IMR-90 (cell line): ENCODE measurements around the gene CHRNA1. TPM values are rescaled to one million over a fixed set of nuclear protein-coding genes. Genes with fewer than 3 reads are reported as not detected.

Experiments
- ATAC-seq: fragments of 200-7000 bp; cut with Tn5 transposase; 2 replicates; pipeline ENCODE4 v1.9.1; 2020; ENCODE audit warnings: low read depth, mild to moderate bottlenecking, moderate library complexity
- BruUV-seq: library from RNA; stranded (reverse); fragments of 400-500 nt; replicated peaks from 2 replicates; lab custom pipeline; 2021; lab: Mats Ljungman, UMichigan
- CTCF ChIA-PET: fragments of 300-600 bp; formaldehyde crosslinking; extraction: SDS; loops from one replicate; lab custom pipeline; 2021; ENCODE audit warnings: antibody characterized with exemption; lab: Yijun Ruan, JAX
- POLR2A ChIA-PET: fragments of 300-600 bp; sonication (Branson Sonifier 250); formaldehyde crosslinking; loops from one replicate; lab custom pipeline; 2022; ENCODE audit warnings: antibody characterized with exemption; ENCODE audit not compliant: unreplicated experiment; lab: Charles Lee
- DNase-seq: peaks from one replicate; pipeline ENCODE4 v3.0.0; 2013
- H2AFZ ChIP-seq: replicated peaks from 2 replicates; pipeline ENCODE3; 2013; ENCODE audit warnings: low read length, mild to moderate bottlenecking; ENCODE audit not compliant: poor library complexity
- H2AK5ac ChIP-seq: 2 replicates; pipeline ENCODE4 v1.6.1; 2013; ENCODE audit warnings: low read depth, low read length, inconsistent platforms
- H2AK9ac ChIP-seq: replicated peaks from 2 replicates; pipeline ENCODE3; 2013; ENCODE audit warnings: mild to moderate bottlenecking, low read depth, low read length, moderate library complexity; ENCODE audit not compliant: poor library complexity
- H2BK120ac ChIP-seq: 2 replicates; pipeline ENCODE4 v1.6.1; 2013; ENCODE audit warnings: low read depth, low read length, inconsistent platforms
- H2BK15ac ChIP-seq: 3 replicates; pipeline ENCODE4 v1.6.1; 2013; ENCODE audit warnings: low read depth, low read length, inconsistent platforms
- H2BK20ac ChIP-seq: 2 replicates; pipeline ENCODE4 v1.6.1; 2013; ENCODE audit warnings: low read depth, mild to moderate bottlenecking, inconsistent platforms, low read length, moderate library complexity
- H2BK5ac ChIP-seq: 2 replicates; pipeline ENCODE4 v1.6.1; 2013; ENCODE audit warnings: mild to moderate bottlenecking, low read depth, low read length, inconsistent platforms; ENCODE audit not compliant: poor library complexity, severe bottlenecking
- H3K14ac ChIP-seq: replicated peaks from 2 replicates; pipeline ENCODE4 v1.6.1; 2013; ENCODE audit warnings: low read depth, low read length, inconsistent platforms
- H3K18ac ChIP-seq: 2 replicates; pipeline ENCODE4 v1.6.1; 2013; ENCODE audit warnings: low read depth, low read length, control low read depth
- H3K23ac ChIP-seq: 2 replicates; pipeline ENCODE4 v1.6.1; 2013; ENCODE audit warnings: low read depth, low read length, inconsistent platforms
- H3K27ac ChIP-seq: 2 replicates; pipeline ENCODE4 v1.5.1; 2013; ENCODE audit warnings: mild to moderate bottlenecking, control low read depth, low read length; ENCODE audit not compliant: insufficient read depth
- H3K27me3 ChIP-seq: 2 replicates; pipeline ENCODE4 v1.6.1; 2013; ENCODE audit warnings: low read length; ENCODE audit not compliant: control insufficient read depth, insufficient read depth
- H3K36me3 ChIP-seq: 2 replicates; pipeline ENCODE4 v1.6.1; 2013; ENCODE audit warnings: low read length, mixed read lengths; ENCODE audit not compliant: control insufficient read depth, insufficient read depth
- H3K4ac ChIP-seq: 2 replicates; pipeline ENCODE4 v1.6.1; 2013; ENCODE audit warnings: low read depth, low read length, inconsistent platforms
- H3K4me1 ChIP-seq: 2 replicates; pipeline ENCODE4 v1.6.1; 2013; ENCODE audit warnings: low read length, mixed read lengths; ENCODE audit not compliant: control insufficient read depth, insufficient read depth
- H3K4me2 ChIP-seq: 2 replicates; pipeline ENCODE4 v1.6.1; 2013; ENCODE audit warnings: low read depth, mild to moderate bottlenecking, control low read depth, low read length, moderate library complexity
- H3K4me3 ChIP-seq: 2 replicates; pipeline ENCODE4 v1.5.1; 2013; ENCODE audit warnings: low read depth, mild to moderate bottlenecking, control low read depth, low read length, moderate library complexity; ENCODE audit not compliant: insufficient read depth
- H3K56ac ChIP-seq: 2 replicates; pipeline ENCODE4 v1.6.1; 2013; ENCODE audit warnings: low read length, inconsistent platforms; ENCODE audit not compliant: insufficient read depth; ENCODE audit errors: extremely low read depth
- H3K79me1 ChIP-seq, 2 experiments: 2 replicates each; pipeline ENCODE4 v1.6.1; 2013; ENCODE audit warnings: low read length in 2 of 2, inconsistent platforms in 1 of 2, low read depth in 1 of 2
- H3K9ac ChIP-seq: 2 replicates; pipeline ENCODE4 v1.6.1; 2013; ENCODE audit warnings: low read depth, low read length, control low read depth
- H3K9me1 ChIP-seq: 2 replicates; pipeline ENCODE4 v1.6.1; 2013; ENCODE audit warnings: low read length, inconsistent platforms; ENCODE audit not compliant: insufficient read depth
- H3K9me3 ChIP-seq: 2 replicates; pipeline ENCODE4 v1.6.1; 2013; ENCODE audit warnings: low read length; ENCODE audit not compliant: control insufficient read depth, insufficient read depth
- H4K20me1 ChIP-seq: 2 replicates; pipeline ENCODE4 v1.6.1; 2013; ENCODE audit warnings: low read length, inconsistent platforms; ENCODE audit not compliant: insufficient read depth
- H4K5ac ChIP-seq: 2 replicates; pipeline ENCODE4 v1.6.1; 2013; ENCODE audit warnings: mild to moderate bottlenecking, low read depth, low read length, control low read depth
- H4K8ac ChIP-seq, 2 experiments: 2 replicates each; pipeline ENCODE4 v1.6.1; 2013; ENCODE audit warnings: low read depth in 2 of 2, low read length in 2 of 2, control low read depth in 1 of 2, inconsistent platforms in 1 of 2
- H4K91ac ChIP-seq: 2 replicates; pipeline ENCODE4 v1.6.1; 2013; ENCODE audit warnings: low read depth, low read length, inconsistent platforms; ENCODE audit not compliant: insufficient read depth
- MAFK ChIP-seq: IDR thresholded peaks from 2 replicates; pipeline ENCODE4 v1.6.1; 2012; ENCODE audit warnings: low read depth, low read length, improper control_type of control experiment
- MAZ ChIP-seq: IDR thresholded peaks from 2 replicates; pipeline ENCODE4 v1.6.1; 2012; ENCODE audit warnings: low read depth, mild to moderate bottlenecking, low read length, improper control_type of control experiment, moderate library complexity, borderline replicate concordance
- MXI1 ChIP-seq: IDR thresholded peaks from 2 replicates; pipeline ENCODE4 v1.6.1; 2012; ENCODE audit warnings: low read depth, mild to moderate bottlenecking, low read length, moderate library complexity, borderline replicate concordance
- NFE2L2 ChIP-seq: fragments of 150-350 bp; IDR thresholded peaks from 2 replicates; pipeline ENCODE4 v1.6.1; 2016; ENCODE audit warnings: low read depth, mild to moderate bottlenecking, low read length
- POLR2A ChIP-seq: IDR thresholded peaks from 2 replicates; pipeline ENCODE4 v1.6.1; 2012; ENCODE audit warnings: mild to moderate bottlenecking, low read depth, low read length
- RAD21 ChIP-seq: IDR thresholded peaks from 2 replicates; pipeline ENCODE4 v1.6.1; 2012; ENCODE audit warnings: low read length, improper control_type of control experiment
- RCOR1 ChIP-seq: IDR thresholded peaks from 2 replicates; pipeline ENCODE4 v1.6.1; 2012; ENCODE audit warnings: mild to moderate bottlenecking, low read length, improper control_type of control experiment; ENCODE audit not compliant: insufficient replicate concordance
- RFX5 ChIP-seq: IDR thresholded peaks from 2 replicates; pipeline ENCODE4 v1.8.0; 2012; ENCODE audit warnings: low read depth, mild to moderate bottlenecking, low read length, moderate library complexity
- SMC3 ChIP-seq: fragments of 150-350 bp; IDR thresholded peaks from 2 replicates; pipeline ENCODE4 v1.6.1; 2016; ENCODE audit warnings: low read depth, mild to moderate bottlenecking, antibody characterized with exemption, low read length, moderate library complexity
- WGBS, 2 experiments: methylation state at CpG; one replicate each; pipeline versions ENCODE4 v1.1.5 to v1.1.7; 2013; ENCODE audit warnings: missing lambda C conversion rate in 2 of 2; ENCODE audit not compliant: insufficient read length in 1 of 2; ENCODE audit errors: extremely low coverage in 2 of 2; 5-methylcytosine and 5-hydroxymethylcytosine counted together
- dilution Hi-C: fragments of 300-500 bp; cut with HindIII; formaldehyde crosslinking; loops from one replicate; pipeline ENCODE4 v1.14.3; 2018; ENCODE audit warnings: low sequenced_read_pairs; ENCODE audit not compliant: unreplicated experiment
- in situ Hi-C: fragments of 300-500 bp; cut with MboI; formaldehyde crosslinking; loops from 3 replicates; pipeline ENCODE4 v1.14.3; 2019; ENCODE audit warnings: low sequenced_read_pairs, inconsistent platforms, mixed read lengths
- intact Hi-C: fragments of 100-400 bp; cut with micrococcal nuclease; formaldehyde crosslinking; loops from 2 replicates; pipeline ENCODE4 v1.10.0; 2022
- polyA plus RNA-seq, 3 experiments: library from polyadenylated mRNA; depleted of rRNA; stranded (reverse); fragments of >200 nt; gene quantifications; 2 replicates each; pipeline ENCODE4 v1.2.3, GENCODE V29; 2012; ENCODE audit warnings: low replicate concordance in 1 of 3
- total RNA-seq: library from RNA; depleted of rRNA; stranded (reverse); fragments of >200 nt; gene quantifications from 2 replicates; pipeline ENCODE4 v1.2.3, GENCODE V29; 2012
- TF ChIP-seq, protein P1 (sequence below): fragments of 150-350 bp; IDR thresholded peaks from 2 replicates; pipeline ENCODE4 v1.6.1; 2017; ENCODE audit warnings: mild to moderate bottlenecking, antibody characterized with exemption, low read length, low read depth
- TF ChIP-seq, protein P2 (sequence below): fragments of 150-350 bp; IDR thresholded peaks from 2 replicates; pipeline ENCODE4 v1.6.1; 2016; ENCODE audit warnings: low read depth, mild to moderate bottlenecking, low read length, moderate library complexity, borderline replicate concordance

CHRNA1 gene
- total and polyA plus RNA-seq, 2 of the 4 experiments (the other 2 are of a cell fraction) = 0.75 to 0.90 TPM

GRCh38 chr2:174768557-174768956, 4.3 kb upstream of the CHRNA1 start:
- peaks cover 23% of the 10 kb centered on the region for H3K9me1 ChIP-seq
- no peak overlapping the region for H2BK5ac ChIP-seq
- H2AK9ac ChIP-seq = no peak overlapping the region
- no TSS peak for BruUV-seq
- DNase-seq = no peak
- WGBS, 2 experiments = 75% methylated on average over 6 of the region's 9 CpGs; no CpG with 5 or more reads in 1 of the 2 experiments
- CTCF ChIA-PET = interaction anchor here (0.6 to 0.8 kb wide), 2 partner anchors 19 to 217 kb away, joined by 3 read pairs; no protein-coding TSS in a partner anchor
- peak overlapping the region; percentile 47; the same call in 2 of the 3 replicates for H2BK15ac ChIP-seq
- TF ChIP-seq RCOR1 (no peak), RAD21 (no peak), MXI1 (no peak), RFX5 (no peak), POLR2A (no peak), MAZ (no peak), SMC3 (no peak), MAFK (no peak), NFE2L2 (no peak)
- TF ChIP-seq, protein P1, sequence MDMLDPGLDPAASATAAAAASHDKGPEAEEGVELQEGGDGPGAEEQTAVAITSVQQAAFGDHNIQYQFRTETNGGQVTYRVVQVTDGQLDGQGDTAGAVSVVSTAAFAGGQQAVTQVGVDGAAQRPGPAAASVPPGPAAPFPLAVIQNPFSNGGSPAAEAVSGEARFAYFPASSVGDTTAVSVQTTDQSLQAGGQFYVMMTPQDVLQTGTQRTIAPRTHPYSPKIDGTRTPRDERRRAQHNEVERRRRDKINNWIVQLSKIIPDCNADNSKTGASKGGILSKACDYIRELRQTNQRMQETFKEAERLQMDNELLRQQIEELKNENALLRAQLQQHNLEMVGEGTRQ = no peak
- TF ChIP-seq, protein P2, sequence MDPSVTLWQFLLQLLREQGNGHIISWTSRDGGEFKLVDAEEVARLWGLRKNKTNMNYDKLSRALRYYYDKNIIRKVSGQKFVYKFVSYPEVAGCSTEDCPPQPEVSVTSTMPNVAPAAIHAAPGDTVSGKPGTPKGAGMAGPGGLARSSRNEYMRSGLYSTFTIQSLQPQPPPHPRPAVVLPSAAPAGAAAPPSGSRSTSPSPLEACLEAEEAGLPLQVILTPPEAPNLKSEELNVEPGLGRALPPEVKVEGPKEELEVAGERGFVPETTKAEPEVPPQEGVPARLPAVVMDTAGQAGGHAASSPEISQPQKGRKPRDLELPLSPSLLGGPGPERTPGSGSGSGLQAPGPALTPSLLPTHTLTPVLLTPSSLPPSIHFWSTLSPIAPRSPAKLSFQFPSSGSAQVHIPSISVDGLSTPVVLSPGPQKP = no peak
- H3K79me1 ChIP-seq = 0 out of 4 replicates have a peak, but pooled peaks cover 0 to 4% of the 10 kb centered on the region in 2 experiments
- no peak overlapping the region for H3K4me2 ChIP-seq
- dilution Hi-C loops (loop anchor here (25.0 kb wide), 1 partner anchor 219 kb away; no protein-coding TSS in a partner anchor), intact Hi-C loops (no loop called here), in situ Hi-C loops (no loop called here)
- H3K4me1 ChIP-seq = peaks cover 25% of the 10 kb centered on the region
- H2BK20ac ChIP-seq = peak overlapping the region; percentile 78
- no peak overlapping the region for H3K4me3 ChIP-seq
- H3K9ac ChIP-seq = no peak overlapping the region
- H2AK5ac ChIP-seq = peak overlapping the region; percentile 13; the same call in 1 of the 2 replicates
- H3K36me3 ChIP-seq = no peaks in the 10 kb centered on the region
- H3K14ac ChIP-seq = peak overlapping the region; percentile 23; the same call in 1 of the 2 replicates
- POLR2A ChIA-PET = no interaction called here
- H3K18ac ChIP-seq = no peak overlapping the region
- H4K20me1 ChIP-seq = no peaks in the 10 kb centered on the region
- H3K56ac ChIP-seq = no peak overlapping the region
- H3K4ac ChIP-seq = peak overlapping the region; percentile 73
- H4K8ac ChIP-seq = peak overlapping the region in 1 of 2 experiments; percentile 36; a peak in 1 of 4 replicates
- ATAC-seq = no peak
- H2AFZ ChIP-seq = peak overlapping the region; percentile 8
- H4K91ac ChIP-seq = peak overlapping the region; percentile 59; the same call in 1 of the 2 replicates
- H4K5ac ChIP-seq = no peak overlapping the region
- no peaks in the 10 kb centered on the region for H3K9me3 ChIP-seq
- H2BK120ac ChIP-seq = peak overlapping the region; percentile 63
- no peaks in the 10 kb centered on the region for H3K27me3 ChIP-seq
- no peak overlapping the region for H3K23ac ChIP-seq
- no peak overlapping the region for H3K27ac ChIP-seq
